ENCODE results near the gene SP1. TPM values are rescaled to one million over a fixed set of nuclear protein-coding genes. Genes with fewer than 3 reads are reported as not detected.

The SP1 gene
- total and polyA plus RNA-seq, 9 of the 15 experiments (the other 6 are each of a cell fraction or from before 2014, with no cell fraction given): 8.0 to 65.5 (median 41.6) TPM

DNA sequence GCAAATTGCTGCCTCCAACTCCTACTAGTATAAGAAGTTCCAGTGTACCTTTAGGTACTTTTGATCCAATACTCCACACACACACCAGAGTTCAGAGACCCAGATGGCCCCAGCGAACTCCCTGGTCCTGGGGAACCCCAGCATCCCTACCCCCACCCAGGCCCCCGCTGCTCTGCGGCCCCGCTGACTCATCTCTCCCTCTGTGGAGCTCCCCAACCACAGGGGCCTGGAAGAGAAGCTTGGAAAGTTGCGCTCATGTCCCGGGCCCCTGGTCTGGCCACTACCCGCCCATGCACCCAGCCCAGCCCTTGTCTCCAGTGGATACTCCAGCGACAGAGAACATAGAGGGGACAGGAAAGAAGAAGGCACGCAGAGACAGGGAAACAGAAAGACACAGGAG is 39.6 kb upstream of the SP1 start (continued):
- TF ChIP-seq, protein P1, sequence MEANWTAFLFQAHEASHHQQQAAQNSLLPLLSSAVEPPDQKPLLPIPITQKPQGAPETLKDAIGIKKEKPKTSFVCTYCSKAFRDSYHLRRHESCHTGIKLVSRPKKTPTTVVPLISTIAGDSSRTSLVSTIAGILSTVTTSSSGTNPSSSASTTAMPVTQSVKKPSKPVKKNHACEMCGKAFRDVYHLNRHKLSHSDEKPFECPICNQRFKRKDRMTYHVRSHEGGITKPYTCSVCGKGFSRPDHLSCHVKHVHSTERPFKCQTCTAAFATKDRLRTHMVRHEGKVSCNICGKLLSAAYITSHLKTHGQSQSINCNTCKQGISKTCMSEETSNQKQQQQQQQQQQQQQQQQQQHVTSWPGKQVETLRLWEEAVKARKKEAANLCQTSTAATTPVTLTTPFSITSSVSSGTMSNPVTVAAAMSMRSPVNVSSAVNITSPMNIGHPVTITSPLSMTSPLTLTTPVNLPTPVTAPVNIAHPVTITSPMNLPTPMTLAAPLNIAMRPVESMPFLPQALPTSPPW (CRISPR knock-in tag; IDR thresholded peaks at IDR 0.05): peak; percentile 21; the same call in 1 of the 2 replicates
- TF ChIP-seq, protein P2, sequence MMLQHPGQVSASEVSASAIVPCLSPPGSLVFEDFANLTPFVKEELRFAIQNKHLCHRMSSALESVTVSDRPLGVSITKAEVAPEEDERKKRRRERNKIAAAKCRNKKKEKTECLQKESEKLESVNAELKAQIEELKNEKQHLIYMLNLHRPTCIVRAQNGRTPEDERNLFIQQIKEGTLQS (IDR thresholded peaks at IDR 0.05): peak; percentile 40; the same call in 1 of the 2 replicates
- TF ChIP-seq, protein P2 (CRISPR knock-in tag; conservative IDR thresholded peaks at IDR 0.05): no peak
- TF ChIP-seq SMARCE1 (IDR thresholded peaks at IDR 0.05) (0 out of 2 replicates have a peak, but pooled peaks have one; percentile 36), ZNF24 (IDR thresholded peaks at IDR 0.05) (no peak)

DNA sequence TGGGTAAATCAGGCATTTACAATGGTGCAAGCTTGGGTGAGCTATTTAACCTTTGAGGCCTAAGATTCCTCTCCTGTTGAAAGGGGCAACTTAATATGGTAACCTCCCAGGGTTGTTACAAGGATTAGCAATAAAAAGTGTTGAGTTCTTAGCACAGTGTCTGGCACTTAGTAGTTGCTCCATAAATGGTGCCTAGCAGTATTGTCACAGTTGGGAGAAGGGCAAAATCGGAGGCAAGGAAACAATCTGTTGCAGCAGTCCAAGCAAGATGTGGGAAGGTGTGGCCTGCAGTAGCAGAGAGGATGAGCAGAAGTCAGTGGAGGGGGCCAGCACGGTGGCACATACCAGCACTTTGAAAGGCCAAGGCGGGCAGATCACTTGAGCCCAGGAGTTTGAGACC is 36.5 kb upstream of the SP1 start:
- Histone ChIP-seq H3K27me3 (ENCODE audit: control insufficient read depth in 2 of 2, insufficient read depth in 2 of 2, low read length in 2 of 2) (no peaks in the 10 kb centered on the region), H3K27ac (ENCODE audit: extremely low read depth, low read depth, low read length) (no peak overlapping the region), H3K9me1 (ENCODE audit: control insufficient read depth, insufficient read depth, low read length) (no peaks in the 10 kb centered on the region), H4K20me1 (replicated peaks; ENCODE audit: control insufficient read depth, insufficient read depth, low read length) (no peaks in the 10 kb centered on the region), H3K9me3 (replicated peaks; ENCODE audit: control insufficient read depth, insufficient read depth, low read depth, low read length) (no peaks in the 10 kb centered on the region), H3K4me1 (replicated peaks in 1 of 2; ENCODE audit: control insufficient read depth in 2 of 2, insufficient read depth in 2 of 2, low read length in 2 of 2) (peaks cover 19 to 29% of the 10 kb centered on the region in 2 experiments), H3K4me3 (no peak overlapping the region), H3K4me2 (ENCODE audit: insufficient read depth, low read length) (no peak overlapping the region), H3K9ac (ENCODE audit: insufficient read depth in 1 of 2, low read depth in 2 of 2, low read length in 2 of 2) (no peak overlapping the region), H2AFZ (ENCODE audit: low read depth, low read length) (no peak overlapping the region), H3K79me2 (ENCODE audit: control insufficient read depth, insufficient read depth, low read length) (no peaks in the 10 kb centered on the region), H3K36me3 (ENCODE audit: control insufficient read depth, insufficient read depth, low read length) (no peaks in the 10 kb centered on the region)
- BruUV-seq (replicated peaks): no TSS peak
- in situ Hi-C loops (cut with MboI) (no loop called here), intact Hi-C loops (cut with micrococcal nuclease) (no loop called here)
- DNase-seq (ENCODE audit: extremely low read depth in 1 of 4, low spot score in 3 of 4) (no peak), FAIRE-seq (no peak), ATAC-seq (no peak)
- CTCF ChIA-PET (ENCODE audit: low intra/inter-chr PET ratio): no interaction called here
- whole genome bisulfite sequencing (ENCODE audit: insufficient coverage, low coverage, missing lambda C conversion rate): 51% methylated on average over 3 of the region's 3 CpGs
- POLR2A ChIA-PET: no interaction called here
- no peak for TF ChIP-seq RBM17 (IDR thresholded peaks at IDR 0.05; ENCODE audit: borderline replicate concordance, low read depth, low read length)
- TF ChIP-seq, protein P3, sequence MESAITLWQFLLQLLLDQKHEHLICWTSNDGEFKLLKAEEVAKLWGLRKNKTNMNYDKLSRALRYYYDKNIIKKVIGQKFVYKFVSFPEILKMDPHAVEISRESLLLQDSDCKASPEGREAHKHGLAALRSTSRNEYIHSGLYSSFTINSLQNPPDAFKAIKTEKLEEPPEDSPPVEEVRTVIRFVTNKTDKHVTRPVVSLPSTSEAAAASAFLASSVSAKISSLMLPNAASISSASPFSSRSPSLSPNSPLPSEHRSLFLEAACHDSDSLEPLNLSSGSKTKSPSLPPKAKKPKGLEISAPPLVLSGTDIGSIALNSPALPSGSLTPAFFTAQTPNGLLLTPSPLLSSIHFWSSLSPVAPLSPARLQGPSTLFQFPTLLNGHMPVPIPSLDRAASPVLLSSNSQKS (CRISPR knock-in tag; IDR thresholded peaks at IDR 0.05): no peak
- TF ChIP-seq ZBTB1 (CRISPR knock-in tag; IDR thresholded peaks at IDR 0.05; ENCODE audit: borderline replicate concordance, low read depth): no peak
- TF ChIP-seq ZNF282 (CRISPR knock-in tag; IDR thresholded peaks at IDR 0.05): no peak
- TF ChIP-seq SMAD3 (CRISPR knock-in tag; conservative IDR thresholded peaks at IDR 0.05): no peak
- no peak for TF ChIP-seq NFXL1 (CRISPR knock-in tag; IDR thresholded peaks at IDR 0.05)
- no peak for TF ChIP-seq PKNOX1 (IDR thresholded peaks at IDR 0.05)
- no peak for TF ChIP-seq TAF7 (tag; IDR thresholded peaks at IDR 0.05)
- no peak for TF ChIP-seq PHTF2 (CRISPR knock-in tag; IDR thresholded peaks at IDR 0.05)
- TF ChIP-seq, protein P4, sequence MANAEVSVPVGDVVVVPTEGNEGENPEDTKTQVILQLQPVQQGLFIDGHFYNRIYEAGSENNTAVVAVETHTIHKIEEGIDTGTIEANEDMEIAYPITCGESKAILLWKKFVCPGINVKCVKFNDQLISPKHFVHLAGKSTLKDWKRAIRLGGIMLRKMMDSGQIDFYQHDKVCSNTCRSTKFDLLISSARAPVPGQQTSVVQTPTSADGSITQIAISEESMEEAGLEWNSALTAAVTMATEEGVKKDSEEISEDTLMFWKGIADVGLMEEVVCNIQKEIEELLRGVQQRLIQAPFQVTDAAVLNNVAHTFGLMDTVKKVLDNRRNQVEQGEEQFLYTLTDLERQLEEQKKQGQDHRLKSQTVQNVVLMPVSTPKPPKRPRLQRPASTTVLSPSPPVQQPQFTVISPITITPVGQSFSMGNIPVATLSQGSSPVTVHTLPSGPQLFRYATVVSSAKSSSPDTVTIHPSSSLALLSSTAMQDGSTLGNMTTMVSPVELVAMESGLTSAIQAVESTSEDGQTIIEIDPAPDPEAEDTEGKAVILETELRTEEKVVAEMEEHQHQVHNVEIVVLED (CRISPR knock-in tag; IDR thresholded peaks at IDR 0.05): no peak
- no peak for TF ChIP-seq CBFA2T2 (conservative IDR thresholded peaks at IDR 0.05)
